Mesenchymal stem cell (in vitro differentiated cells and primary cell): ENCODE measurements around the gene KNSTRN.

Experiments
- DNase-seq: peaks from one replicate; pipeline ENCODE4 v3.0.0-alpha.2; 2013
- H2AFZ ChIP-seq: one replicate; pipeline ENCODE4 v1.6.1; 2013; ENCODE audit warnings: low read depth, mild to moderate bottlenecking, control low read depth, inconsistent platforms, low read length, moderate library complexity
- H2AK5ac ChIP-seq: 2 replicates; pipeline ENCODE4 v1.6.1; 2013; ENCODE audit warnings: low read length, moderate library complexity, mild to moderate bottlenecking, inconsistent platforms; ENCODE audit not compliant: severe bottlenecking
- H2BK120ac ChIP-seq: one replicate; pipeline ENCODE4 v1.6.1; 2013; ENCODE audit warnings: low read depth, mild to moderate bottlenecking, inconsistent platforms, low read length, moderate library complexity
- H2BK12ac ChIP-seq, 2 experiments: one replicate each; pipeline ENCODE4 v1.6.1; 2013; ENCODE audit warnings: inconsistent platforms in 2 of 2, low read length in 2 of 2, mild to moderate bottlenecking in 2 of 2, moderate library complexity in 2 of 2, control low read depth in 1 of 2
- H2BK15ac ChIP-seq: one replicate; pipeline ENCODE4 v1.6.1; 2013; ENCODE audit warnings: mild to moderate bottlenecking, low read depth, inconsistent platforms; ENCODE audit not compliant: poor library complexity, severe bottlenecking
- H2BK5ac ChIP-seq: 2 replicates; pipeline ENCODE4 v1.6.1; 2013; ENCODE audit warnings: low read depth, mild to moderate bottlenecking, low read length, control low read depth, inconsistent platforms; ENCODE audit not compliant: poor library complexity, severe bottlenecking
- H3K14ac ChIP-seq, 2 experiments: one replicate each; pipeline ENCODE4 v1.6.1; 2013; ENCODE audit warnings: inconsistent platforms in 2 of 2, low read length in 2 of 2, control low read depth in 1 of 2, mild to moderate bottlenecking in 1 of 2, moderate library complexity in 1 of 2
- H3K18ac ChIP-seq, 2 experiments: one replicate each; pipeline ENCODE4 v1.6.1; 2013; ENCODE audit warnings: inconsistent platforms in 2 of 2, low read length in 2 of 2, control low read depth in 1 of 2, low read depth in 1 of 2, mild to moderate bottlenecking in 1 of 2
- H3K23ac ChIP-seq, 2 experiments: one replicate each; pipeline ENCODE4 v1.6.1; 2013; ENCODE audit warnings: inconsistent platforms in 2 of 2, low read length in 2 of 2, mild to moderate bottlenecking in 2 of 2, moderate library complexity in 2 of 2, control low read depth in 1 of 2
- H3K27ac ChIP-seq: 2 replicates; pipeline ENCODE4 v1.5.1; 2013; ENCODE audit warnings: mild to moderate bottlenecking, moderate library complexity, low read length, control low read depth, inconsistent platforms; ENCODE audit not compliant: poor library complexity, severe bottlenecking
- H3K27me3 ChIP-seq, 2 experiments: 2 replicates each; pipeline versions ENCODE4 v1.6.1 to v1.7.0; 2013; ENCODE audit warnings: low read length in 2 of 2, mild to moderate bottlenecking in 2 of 2, moderate library complexity in 2 of 2, control low read depth in 1 of 2, inconsistent platforms in 1 of 2; ENCODE audit not compliant: control insufficient read depth in 1 of 2, insufficient read depth in 1 of 2
- H3K36me3 ChIP-seq, 2 experiments: 2 replicates each; pipeline versions ENCODE4 v1.6.1 to v1.7.0; 2013; ENCODE audit warnings: low read length in 2 of 2, control low read depth in 1 of 2, inconsistent platforms in 1 of 2, low read depth in 1 of 2, mild to moderate bottlenecking in 1 of 2; ENCODE audit not compliant: insufficient read depth in 2 of 2, control insufficient read depth in 1 of 2
- H3K4ac ChIP-seq, 2 experiments: one replicate each; pipeline ENCODE4 v1.6.1; 2013; ENCODE audit warnings: inconsistent platforms in 2 of 2, low read length in 2 of 2, mild to moderate bottlenecking in 2 of 2, moderate library complexity in 2 of 2, control low read depth in 1 of 2, low read depth in 1 of 2
- H3K4me1 ChIP-seq: 2 replicates; pipeline ENCODE4 v1.6.1; 2013; ENCODE audit warnings: low read depth, low read length, control low read depth; ENCODE audit not compliant: control insufficient read depth, insufficient read depth
- H3K4me2 ChIP-seq: 2 replicates; pipeline ENCODE4 v1.6.1; 2013; ENCODE audit warnings: low read length, mild to moderate bottlenecking, inconsistent platforms; ENCODE audit not compliant: poor library complexity, severe bottlenecking
- H3K4me3 ChIP-seq, 2 experiments: 2 replicates each; pipeline versions ENCODE4 v1.5.1 to v1.7.0; 2013; ENCODE audit warnings: low read length in 2 of 2, mild to moderate bottlenecking in 2 of 2, control low read depth in 1 of 2, low read depth in 1 of 2; ENCODE audit not compliant: insufficient read depth in 1 of 2
- H3K79me1 ChIP-seq: replicated peaks from 2 replicates; pipeline ENCODE4 v1.6.1; 2013; ENCODE audit warnings: mild to moderate bottlenecking, control low read depth, low read length, inconsistent platforms; ENCODE audit not compliant: poor library complexity, severe bottlenecking
- H3K9ac ChIP-seq: 2 replicates; pipeline ENCODE4 v1.7.0; 2013; ENCODE audit warnings: mild to moderate bottlenecking, low read length, moderate library complexity
- H3K9me3 ChIP-seq: 2 replicates; pipeline ENCODE4 v1.7.0; 2013; ENCODE audit warnings: mild to moderate bottlenecking, low read length; ENCODE audit not compliant: control insufficient read depth
- H4K8ac ChIP-seq: one replicate; pipeline ENCODE4 v1.6.1; 2013; ENCODE audit warnings: inconsistent platforms, mild to moderate bottlenecking, low read length, moderate library complexity
- H4K91ac ChIP-seq: one replicate; pipeline ENCODE4 v1.6.1; 2013; ENCODE audit warnings: mild to moderate bottlenecking, low read length, inconsistent platforms
- WGBS: methylation state at CpG from one replicate; pipeline ENCODE4 v1.1.7; 2013; ENCODE audit warnings: mixed read lengths; 5-methylcytosine and 5-hydroxymethylcytosine counted together

The KNSTRN gene

DNA sequence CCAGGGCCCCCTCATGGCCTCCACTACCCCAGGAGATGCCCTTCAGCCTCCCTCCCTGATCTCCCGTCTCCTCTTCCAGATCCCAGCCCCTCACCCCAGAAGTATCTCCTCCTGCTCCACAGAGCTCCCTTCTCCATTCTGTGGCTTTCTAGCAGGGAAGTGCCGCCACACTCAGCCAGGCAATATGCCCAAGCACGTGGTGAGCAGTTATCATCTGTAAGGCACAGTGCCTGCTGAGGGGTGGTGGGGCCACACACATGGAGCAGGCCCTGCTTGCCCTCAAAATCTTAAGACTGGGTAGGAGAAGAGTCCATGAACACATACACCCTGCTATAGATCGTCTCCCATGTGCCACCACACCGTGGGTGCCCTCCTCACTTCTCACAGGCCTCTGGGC is 34.0 kb upstream of the KNSTRN start:
- no peak overlapping the region for H2AK5ac ChIP-seq
- H3K14ac ChIP-seq: no peak overlapping the region
- no peaks in the 10 kb centered on the region for H3K79me1 ChIP-seq
- peak overlapping the region; percentile 10 for H4K91ac ChIP-seq
- no peaks in the 10 kb centered on the region for H3K9me3 ChIP-seq
- H3K18ac ChIP-seq: no peak overlapping the region
- no peak overlapping the region for H2BK120ac ChIP-seq
- H2BK5ac ChIP-seq: no peak overlapping the region
- peaks cover 11 to 31% of the 10 kb centered on the region in 2 experiments for H3K27me3 ChIP-seq
- no peak overlapping the region for H3K4me3 ChIP-seq
- H3K23ac ChIP-seq: no peak overlapping the region
- H4K8ac ChIP-seq: no peak overlapping the region
- no peak for DNase-seq
- peaks cover 13% of the 10 kb centered on the region for H3K4me1 ChIP-seq
- H3K4ac ChIP-seq: no peak overlapping the region
- H3K36me3 ChIP-seq: no peaks in the 10 kb centered on the region
- H3K27ac ChIP-seq: no peak overlapping the region
- H3K9ac ChIP-seq: no peak overlapping the region
- H2AFZ ChIP-seq: no peak overlapping the region
- H2BK12ac ChIP-seq: no peak overlapping the region
- no peak overlapping the region for H3K4me2 ChIP-seq
- 95% methylated on average over 5 of the region's 5 CpGs for WGBS
- no peak overlapping the region for H2BK15ac ChIP-seq

DNA sequence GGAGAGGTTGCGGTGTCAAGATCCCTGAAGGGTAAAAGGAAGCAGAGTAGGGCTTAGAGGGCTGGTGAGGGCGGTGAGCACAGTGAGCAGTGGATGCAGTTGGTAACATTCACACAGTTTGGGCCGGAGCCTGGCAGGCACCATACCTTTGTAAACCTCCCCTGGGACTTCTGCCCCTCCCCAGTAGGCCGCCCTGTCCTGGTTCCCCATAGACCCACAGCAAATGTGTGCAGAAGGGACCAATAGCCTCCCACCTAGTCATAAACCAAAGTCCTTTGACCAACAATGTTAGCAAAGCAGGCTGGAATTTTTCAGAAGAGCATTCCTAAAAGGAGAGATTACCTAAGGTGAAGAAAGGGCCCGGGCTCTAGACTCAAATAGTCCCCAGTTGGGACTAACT is 33.4 kb upstream of the KNSTRN start:
- H2BK15ac ChIP-seq: no peak overlapping the region
- H3K9ac ChIP-seq: no peak overlapping the region
- H3K27ac ChIP-seq: no peak overlapping the region
- H3K79me1 ChIP-seq: no peaks in the 10 kb centered on the region
- no peak overlapping the region for H2BK12ac ChIP-seq
- no peaks in the 10 kb centered on the region for H3K9me3 ChIP-seq
- H4K8ac ChIP-seq: no peak overlapping the region
- no peak for DNase-seq
- peaks cover 11 to 38% of the 10 kb centered on the region in 2 experiments for H3K27me3 ChIP-seq
- H2BK5ac ChIP-seq: no peak overlapping the region
- no peak overlapping the region for H3K23ac ChIP-seq
- peaks cover 8% of the 10 kb centered on the region for H3K4me1 ChIP-seq
- no peak overlapping the region for H2AFZ ChIP-seq
- H2BK120ac ChIP-seq: no peak overlapping the region
- H3K4me2 ChIP-seq: no peak overlapping the region
- H3K14ac ChIP-seq: no peak overlapping the region
- no peak overlapping the region for H4K91ac ChIP-seq
- H3K18ac ChIP-seq: no peak overlapping the region
- H3K4me3 ChIP-seq: no peak overlapping the region
- 99% methylated on average over 5 of the region's 5 CpGs for WGBS
- no peak overlapping the region for H3K4ac ChIP-seq
- no peaks in the 10 kb centered on the region for H3K36me3 ChIP-seq
- H2AK5ac ChIP-seq: no peak overlapping the region

DNA sequence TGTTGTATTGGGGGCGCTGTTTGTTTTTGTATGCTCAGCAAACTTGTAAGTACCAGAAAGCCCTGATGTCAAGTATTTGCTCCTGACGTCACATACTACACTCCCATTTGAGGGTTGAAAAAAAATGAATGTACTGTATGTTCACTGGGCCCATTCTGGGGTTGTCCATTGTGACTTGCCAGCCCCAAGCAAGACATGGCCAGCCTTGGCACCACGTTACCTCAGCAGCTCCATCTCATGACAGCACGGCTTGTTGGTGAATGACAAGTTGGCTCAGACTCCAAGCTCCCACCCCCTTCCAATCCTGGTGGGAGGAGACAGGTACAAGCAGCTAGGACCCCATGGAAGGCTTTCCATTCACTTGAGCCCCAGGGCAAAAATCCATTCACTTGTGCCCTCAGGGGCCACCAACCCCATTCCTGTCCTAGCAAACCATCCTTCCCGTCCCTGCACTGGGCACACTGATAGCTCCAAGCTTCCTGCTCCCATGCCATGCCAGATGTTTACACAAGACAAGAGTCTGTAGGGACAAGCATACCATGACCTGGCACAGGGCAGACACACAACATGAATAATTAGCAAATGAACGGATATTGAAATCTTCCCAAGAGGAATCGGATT is 30.1 kb upstream of the KNSTRN start:
- no peak overlapping the region for H2AFZ ChIP-seq
- DNase-seq: no peak
- H3K18ac ChIP-seq: no peak overlapping the region

DNA sequence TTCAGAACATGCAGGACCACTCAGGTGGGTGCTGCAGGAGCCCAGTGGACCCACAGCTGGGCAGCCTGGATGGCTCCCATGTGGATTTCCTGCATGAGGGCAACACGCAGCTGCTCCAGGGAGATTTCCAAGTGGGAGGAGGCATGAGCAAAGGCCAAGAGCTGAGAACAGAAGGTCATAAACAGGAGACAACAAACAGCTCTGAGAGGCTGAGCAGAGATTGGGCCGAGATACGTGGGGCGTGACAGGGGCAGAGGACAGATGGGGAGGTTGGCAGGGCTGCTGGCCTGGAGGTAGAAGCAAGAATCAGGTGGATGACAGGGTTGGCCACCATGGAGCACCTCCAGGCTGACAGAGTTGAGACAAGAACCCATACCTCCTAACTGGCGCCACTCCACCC is 28.8 kb upstream of the KNSTRN start:
- no peak overlapping the region for H3K9ac ChIP-seq
- H3K27me3 ChIP-seq: peaks cover 15 to 56% of the 10 kb centered on the region in 2 experiments
- no peak overlapping the region for H3K4ac ChIP-seq
- H3K4me2 ChIP-seq: no peak overlapping the region
- H3K14ac ChIP-seq: no peak overlapping the region
- H3K9me3 ChIP-seq: no peaks in the 10 kb centered on the region
- no peak overlapping the region for H3K23ac ChIP-seq
- no peak overlapping the region for H2BK5ac ChIP-seq
- no peak overlapping the region for H2BK15ac ChIP-seq
- no peak overlapping the region for H2AFZ ChIP-seq
- H3K36me3 ChIP-seq: no peaks in the 10 kb centered on the region
- H2BK120ac ChIP-seq: no peak overlapping the region
- H3K18ac ChIP-seq: no peak overlapping the region
- WGBS: 65% methylated on average over 4 of the region's 5 CpGs
- H3K4me3 ChIP-seq: no peak overlapping the region
- DNase-seq: no peak
- H4K8ac ChIP-seq: no peak overlapping the region
- H2AK5ac ChIP-seq: no peak overlapping the region
- H3K27ac ChIP-seq: no peak overlapping the region
- H4K91ac ChIP-seq: no peak overlapping the region
- H3K79me1 ChIP-seq: no peaks in the 10 kb centered on the region
- H2BK12ac ChIP-seq: no peak overlapping the region
- H3K4me1 ChIP-seq: peaks cover 19% of the 10 kb centered on the region

More for the DNA sequence above, 30.1 kb upstream of the KNSTRN start:
- 89% methylated on average over 6 of the region's 7 CpGs for WGBS
- H3K36me3 ChIP-seq: no peaks in the 10 kb centered on the region
- H3K14ac ChIP-seq: no peak overlapping the region
- no peaks in the 10 kb centered on the region for H3K79me1 ChIP-seq
- H2BK5ac ChIP-seq: no peak overlapping the region
- no peaks in the 10 kb centered on the region for H3K9me3 ChIP-seq
- H3K4ac ChIP-seq: no peak overlapping the region
- H3K27ac ChIP-seq: no peak overlapping the region
- peaks cover 9% of the 10 kb centered on the region for H3K4me1 ChIP-seq
- no peak overlapping the region for H3K4me2 ChIP-seq
- no peak overlapping the region for H3K4me3 ChIP-seq
- H2BK120ac ChIP-seq: no peak overlapping the region
- no peak overlapping the region for H2BK12ac ChIP-seq
- H3K9ac ChIP-seq: no peak overlapping the region
- no peak overlapping the region for H4K8ac ChIP-seq
- H4K91ac ChIP-seq: no peak overlapping the region
- H2AK5ac ChIP-seq: no peak overlapping the region
- H2BK15ac ChIP-seq: no peak overlapping the region
- H3K23ac ChIP-seq: no peak overlapping the region
- H3K27me3 ChIP-seq: peaks cover 11 to 54% of the 10 kb centered on the region in 2 experiments
